AG09309 (cell line): ENCODE results near the gene PARD3.

ENCODE experiments used
- DNase-seq: peaks from one replicate; pipeline ENCODE4 v3.0.0-alpha.2; 2010; ENCODE audit warnings: low read depth
- H3K4me3 ChIP-seq: 2 replicates; pipeline ENCODE4 v1.5.1; 2011; ENCODE audit warnings: mild to moderate bottlenecking, low read depth, low read length, moderate library complexity; ENCODE audit not compliant: control insufficient read depth
- TF ChIP-seq, protein P1 (sequence below): IDR thresholded peaks from 2 replicates; pipeline ENCODE4 v1.5.1; 2011; ENCODE audit warnings: mild to moderate bottlenecking, low read depth, low read length, inconsistent platforms; ENCODE audit not compliant: insufficient read depth, control insufficient read depth; ENCODE audit errors: missing control alignments

The PARD3 gene

DNA sequence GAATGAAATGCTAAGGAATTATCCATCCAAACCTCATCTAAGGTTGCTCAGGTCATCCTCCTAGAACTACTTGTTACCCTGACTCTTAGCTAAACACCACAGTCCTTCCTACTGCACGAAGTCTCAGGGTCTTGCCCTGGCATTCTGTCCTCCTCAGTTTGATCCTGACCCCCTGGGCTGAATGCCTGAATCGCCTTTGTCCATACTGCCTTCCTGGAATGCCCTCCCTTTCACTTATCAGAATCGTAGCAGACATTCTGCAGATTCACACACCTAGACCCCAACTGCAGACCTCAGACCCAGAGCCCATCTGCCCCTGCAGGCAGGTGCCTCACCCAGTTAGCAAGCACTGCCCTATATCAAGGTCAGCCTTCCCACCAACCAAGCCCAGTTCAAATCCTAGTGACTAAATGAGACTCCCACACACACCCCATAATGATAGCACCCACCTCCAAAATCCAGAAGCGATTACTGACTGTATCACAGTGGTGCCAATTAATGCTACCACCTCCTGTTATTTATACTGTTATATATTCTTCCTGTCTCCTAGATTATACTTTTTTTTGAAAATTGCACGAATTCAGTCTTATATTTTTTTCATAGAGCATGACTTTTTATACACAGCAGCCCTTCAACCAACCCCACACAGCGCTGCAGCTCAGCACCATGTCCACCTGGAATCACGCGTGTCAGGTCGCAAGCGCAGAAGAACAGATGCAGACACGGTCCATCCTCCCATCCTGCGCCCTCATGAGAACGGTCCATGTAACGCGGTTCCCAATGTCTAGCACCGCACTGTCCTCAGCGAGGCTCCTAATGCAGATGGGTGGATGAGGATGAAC is 3.7 kb downstream of the PARD3 start:
- TF ChIP-seq, protein P1, sequence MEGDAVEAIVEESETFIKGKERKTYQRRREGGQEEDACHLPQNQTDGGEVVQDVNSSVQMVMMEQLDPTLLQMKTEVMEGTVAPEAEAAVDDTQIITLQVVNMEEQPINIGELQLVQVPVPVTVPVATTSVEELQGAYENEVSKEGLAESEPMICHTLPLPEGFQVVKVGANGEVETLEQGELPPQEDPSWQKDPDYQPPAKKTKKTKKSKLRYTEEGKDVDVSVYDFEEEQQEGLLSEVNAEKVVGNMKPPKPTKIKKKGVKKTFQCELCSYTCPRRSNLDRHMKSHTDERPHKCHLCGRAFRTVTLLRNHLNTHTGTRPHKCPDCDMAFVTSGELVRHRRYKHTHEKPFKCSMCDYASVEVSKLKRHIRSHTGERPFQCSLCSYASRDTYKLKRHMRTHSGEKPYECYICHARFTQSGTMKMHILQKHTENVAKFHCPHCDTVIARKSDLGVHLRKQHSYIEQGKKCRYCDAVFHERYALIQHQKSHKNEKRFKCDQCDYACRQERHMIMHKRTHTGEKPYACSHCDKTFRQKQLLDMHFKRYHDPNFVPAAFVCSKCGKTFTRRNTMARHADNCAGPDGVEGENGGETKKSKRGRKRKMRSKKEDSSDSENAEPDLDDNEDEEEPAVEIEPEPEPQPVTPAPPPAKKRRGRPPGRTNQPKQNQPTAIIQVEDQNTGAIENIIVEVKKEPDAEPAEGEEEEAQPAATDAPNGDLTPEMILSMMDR: no peak
- DNase-seq: no peak
- no peak overlapping the region for H3K4me3 ChIP-seq

DNA sequence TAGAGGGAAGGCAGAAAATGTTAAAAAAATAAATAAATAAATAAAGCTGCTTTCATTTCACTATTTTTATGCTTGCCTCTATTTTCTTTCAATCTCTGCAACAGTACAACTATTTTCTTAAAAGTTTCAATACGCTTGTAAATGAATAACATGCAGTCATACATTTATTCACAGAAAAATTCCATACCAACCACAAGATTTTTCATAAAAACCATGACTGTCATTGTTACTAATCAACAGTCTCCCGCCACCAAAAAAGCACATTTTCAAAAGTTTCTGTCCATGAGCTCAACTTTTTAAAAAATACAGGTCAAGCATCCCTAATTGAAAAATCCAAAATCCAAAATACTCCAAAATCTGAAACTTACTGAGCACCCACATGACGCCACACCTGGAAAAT is 5.3 kb downstream of the PARD3 start:
- DNase-seq: no peak
- TF ChIP-seq, protein P1: no peak
- H3K4me3 ChIP-seq: peak overlapping the region; percentile 41; the same call in 1 of the 2 replicates

DNA sequence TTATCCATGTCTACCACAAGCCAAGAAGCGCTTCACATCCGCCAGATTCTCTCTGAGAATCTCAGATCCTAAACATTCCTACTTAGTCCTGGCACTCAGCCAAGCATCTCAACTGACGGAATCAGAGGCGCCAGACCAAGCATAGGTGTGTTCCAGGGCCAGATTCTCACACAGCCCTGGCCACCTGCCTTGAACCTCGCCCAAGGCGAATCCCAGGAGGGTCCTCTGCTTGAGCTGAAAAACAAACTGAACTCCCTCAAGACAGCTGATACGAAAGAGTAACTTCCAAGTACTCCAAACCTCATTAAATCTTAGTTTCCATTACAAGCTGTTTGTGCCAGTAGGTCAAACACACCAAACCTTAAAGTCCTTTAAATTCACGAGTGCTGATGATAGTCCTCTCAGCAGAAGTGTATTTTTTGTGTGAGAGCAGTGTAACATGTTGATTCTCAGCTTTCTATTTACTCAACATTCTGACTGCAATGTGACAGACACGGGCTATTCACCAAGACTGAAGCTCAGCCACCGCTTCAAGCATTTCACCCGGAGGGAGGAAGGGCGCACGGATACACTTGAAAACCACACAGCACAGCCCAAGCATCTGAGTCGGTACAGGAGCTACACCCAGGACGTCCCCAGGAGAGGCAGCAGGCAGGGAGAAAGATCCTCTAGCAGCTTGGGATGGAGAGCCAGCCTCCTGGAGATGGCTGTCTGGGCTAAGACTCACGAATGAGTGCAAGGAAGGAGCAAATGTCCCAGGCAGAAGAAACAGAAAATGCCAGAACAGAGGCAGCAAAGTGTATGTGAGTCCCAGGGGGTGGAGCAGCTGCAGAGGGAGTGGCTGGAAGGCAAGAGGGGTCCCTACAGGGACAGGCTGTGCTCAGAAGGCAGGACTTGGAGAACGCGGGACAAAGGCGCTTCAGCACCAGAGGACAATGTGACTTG is 6.0 kb downstream of the PARD3 start:
- TF ChIP-seq, protein P1: no peak
- DNase-seq: no peak
- H3K4me3 ChIP-seq: peak overlapping the region; percentile 41

DNA sequence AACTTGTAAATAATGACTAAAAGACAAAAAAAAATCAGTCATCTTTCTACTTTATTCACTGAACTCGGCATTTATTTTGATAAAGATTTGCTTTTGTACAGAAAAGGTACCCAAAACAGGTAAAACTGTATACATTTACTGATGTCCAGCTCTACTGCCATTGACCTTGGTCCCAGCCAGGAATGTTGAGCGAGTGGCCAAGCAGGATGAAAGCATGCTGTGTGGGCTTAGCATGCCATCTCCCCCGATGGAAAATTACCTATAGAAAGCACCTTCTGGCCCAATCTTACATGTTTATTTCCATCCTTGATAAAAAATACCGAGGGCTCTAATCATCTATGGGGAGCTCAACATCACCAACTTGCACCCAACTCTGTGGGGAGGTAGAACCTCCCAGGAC is 6.8 kb downstream of the PARD3 start:
- DNase-seq: no peak
- H3K4me3 ChIP-seq: no peak overlapping the region
- TF ChIP-seq, protein P1: no peak

DNA sequence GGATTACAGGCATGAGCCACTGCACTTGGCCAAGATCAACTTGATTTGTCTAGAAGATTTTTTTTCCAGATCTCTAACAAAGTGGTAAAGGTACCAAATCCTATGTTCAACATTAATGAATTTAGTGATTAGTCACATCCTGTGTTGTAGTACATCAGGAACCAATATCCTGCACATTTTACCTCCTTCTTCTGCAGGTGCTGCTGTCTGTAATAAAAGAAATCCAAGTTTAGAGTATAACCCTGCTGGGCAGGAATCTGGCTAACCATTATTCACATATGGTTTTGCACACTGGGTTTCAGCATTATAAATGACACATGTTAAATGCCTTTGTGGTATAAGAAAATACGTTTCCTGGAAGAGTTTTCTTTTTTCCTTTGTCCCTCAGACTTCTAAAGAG is 10.8 kb downstream of the PARD3 start:
- DNase-seq: no peak
- H3K4me3 ChIP-seq: no peak overlapping the region
- TF ChIP-seq, protein P1: no peak

DNA sequence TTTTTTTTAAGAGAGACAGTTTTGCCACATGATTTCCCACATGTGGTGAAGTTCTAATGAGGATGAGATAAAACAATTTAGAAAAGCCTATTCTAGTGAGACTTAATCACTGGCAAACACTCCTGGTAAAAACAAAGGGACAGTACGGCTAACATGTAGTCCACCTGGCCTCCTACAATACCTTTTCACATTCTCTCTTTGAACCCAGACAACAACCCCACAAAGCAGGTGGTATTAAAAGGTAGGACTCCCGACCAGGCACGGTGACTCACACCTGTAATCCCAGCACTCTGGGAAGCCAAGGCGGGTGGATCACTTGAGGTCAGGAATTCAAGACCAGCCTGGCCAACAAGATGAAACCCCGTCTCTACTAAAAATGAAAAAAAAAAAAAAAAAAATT is 12.4 kb downstream of the PARD3 start:
- H3K4me3 ChIP-seq: no peak overlapping the region
- TF ChIP-seq, protein P1: no peak
- no peak for DNase-seq
